Stimulated activated CD4-positive, alpha-beta T cell treated with anti-CD3 and anti-CD28 coated beads, Interleukin-1b, Interleukin-23, amount 100 ng/mL, for 4 hours (primary cell): ENCODE results near the gene CLTCL1.

Source experiments
- DNase-seq, 2 donors: peaks; one replicate each; pipeline ENCODE4 v3.0.0-alpha.2; 2020; ENCODE audit warnings: low read depth in 2 of 2

The CLTCL1 gene

GRCh38 chr22:19244600-19245352 is 46.7 kb downstream of the CLTCL1 start:
- DNase-seq = no peak

- no peak for DNase-seq
Observed at GRCh38 chr22:19242699-19243098, 48.8 kb downstream of the CLTCL1 start.

GRCh38 chr22:19241593-19241906 is 50.0 kb downstream of the CLTCL1 start:
- no peak for DNase-seq

GRCh38 chr22:19240813-19241592 is 50.5 kb downstream of the CLTCL1 start:
- no peak for DNase-seq

- no peak for DNase-seq
Observed at GRCh38 chr22:19239464-19239863, 52.1 kb downstream of the CLTCL1 start.

GRCh38 chr22:19238900-19239299 is 52.6 kb downstream of the CLTCL1 start:
- no peak for DNase-seq

GRCh38 chr22:19235874-19236273 is 55.6 kb downstream of the CLTCL1 start:
- DNase-seq = no peak

- no peak for DNase-seq
Observed at GRCh38 chr22:19234126-19234896, 57.2 kb downstream of the CLTCL1 start.

GRCh38 chr22:19233189-19233661 is 58.3 kb downstream of the CLTCL1 start:
- no peak for DNase-seq

GRCh38 chr22:19232623-19233022 is 58.9 kb downstream of the CLTCL1 start:
- DNase-seq = no peak

- DNase-seq = no peak
Observed at GRCh38 chr22:19231986-19232385, 59.5 kb downstream of the CLTCL1 start.

GRCh38 chr22:19229600-19229999 is 61.9 kb downstream of the CLTCL1 start:
- DNase-seq = no peak

GRCh38 chr22:19228179-19228578 is 63.3 kb downstream of the CLTCL1 start:
- DNase-seq = no peak

GRCh38 chr22:19226428-19226827 is 65.1 kb downstream of the CLTCL1 start:
- no peak for DNase-seq

- DNase-seq = no peak
Observed at GRCh38 chr22:19225560-19225959, 66.0 kb downstream of the CLTCL1 start.

GRCh38 chr22:19224985-19225384 is 66.5 kb downstream of the CLTCL1 start:
- no peak for DNase-seq

GRCh38 chr22:19224557-19224956 is 67.0 kb downstream of the CLTCL1 start:
- DNase-seq = no peak

- no peak for DNase-seq
Observed at GRCh38 chr22:19223617-19224016, 67.9 kb downstream of the CLTCL1 start.

GRCh38 chr22:19223110-19223509 is 68.4 kb downstream of the CLTCL1 start:
- no peak for DNase-seq

- DNase-seq = no peak
Observed at GRCh38 chr22:19222242-19223005, 69.1 kb downstream of the CLTCL1 start.

GRCh38 chr22:19220867-19221266 is 70.7 kb downstream of the CLTCL1 start:
- DNase-seq = no peak
